Measurements from ENCODE around the gene ARRDC1. TPM values are rescaled to one million over a fixed set of nuclear protein-coding genes. Genes with fewer than 3 reads are reported as not detected.

The ARRDC1 gene
- total RNA-seq, 1 donor from 2014 or later: 71.0 TPM

- no peak overlapping the region for H3K27ac ChIP-seq
- ATAC-seq: no peak
- H3K4me3 ChIP-seq: no peak overlapping the region
- peak; percentile 14 for DNase-seq
- no peaks in the 10 kb centered on the region for H3K9me3 ChIP-seq
- no peak for TF ChIP-seq CTCF (IDR thresholded peaks at IDR 0.05)
- intact Hi-C loops (cut with DNase I): no loop called here
- peaks cover 37% of the 10 kb centered on the region for H3K36me3 ChIP-seq
- H3K4me1 ChIP-seq: no peaks in the 10 kb centered on the region
- H3K27me3 ChIP-seq (ENCODE audit: low read depth): no peaks in the 10 kb centered on the region
Measured at GRCh38 chr9:137656416-137656815, 50.9 kb downstream of the ARRDC1 start.

- no peak for ATAC-seq
- H3K4me3 ChIP-seq: no peak overlapping the region
- DNase-seq: no peak
- H3K36me3 ChIP-seq: peaks cover 25% of the 10 kb centered on the region
- TF ChIP-seq CTCF (IDR thresholded peaks at IDR 0.05): no peak
- H3K9me3 ChIP-seq: no peaks in the 10 kb centered on the region
- no peaks in the 10 kb centered on the region for H3K4me1 ChIP-seq
- no peak overlapping the region for H3K27ac ChIP-seq
- no peaks in the 10 kb centered on the region for H3K27me3 ChIP-seq (ENCODE audit: low read depth)
- intact Hi-C loops (cut with DNase I): no loop called here
Measured at GRCh38 chr9:137657606-137658005, 52.1 kb downstream of the ARRDC1 start.

GRCh38 chr9:137658781-137659180, 53.3 kb downstream of the ARRDC1 start:
- no peak for TF ChIP-seq CTCF (IDR thresholded peaks at IDR 0.05)
- Histone ChIP-seq H3K27me3 (ENCODE audit: low read depth) (no peaks in the 10 kb centered on the region), H3K4me1 (no peaks in the 10 kb centered on the region), H3K9me3 (no peaks in the 10 kb centered on the region), H3K36me3 (peaks cover 19% of the 10 kb centered on the region), H3K4me3 (no peak overlapping the region), H3K27ac (no peak overlapping the region)
- DNase-seq (no peak), ATAC-seq (no peak)
- intact Hi-C loops (cut with DNase I): no loop called here

DNA sequence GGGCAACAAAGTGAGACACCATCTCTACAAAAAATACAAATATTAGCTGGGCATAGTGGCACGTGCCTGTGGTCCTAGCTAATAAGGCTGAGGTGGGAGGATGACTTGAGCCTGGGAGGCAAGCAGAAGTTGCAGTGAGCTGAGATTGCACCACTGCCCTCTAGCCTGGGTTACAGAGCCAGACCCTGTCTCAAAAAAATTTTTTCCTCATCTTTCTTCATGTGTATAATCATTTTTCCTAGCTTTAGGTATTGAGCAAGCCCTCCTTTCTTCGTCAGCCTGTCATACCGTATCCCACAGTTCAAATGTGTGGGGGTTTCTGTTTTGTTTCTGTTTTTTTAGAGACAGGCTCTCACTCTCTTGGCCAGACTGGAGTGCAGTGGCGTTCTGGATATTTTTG, 54.7 kb downstream of the ARRDC1 start:
- Histone ChIP-seq H3K4me3 (no peak overlapping the region), H3K9me3 (no peaks in the 10 kb centered on the region), H3K27me3 (ENCODE audit: low read depth) (no peaks in the 10 kb centered on the region), H3K27ac (no peak overlapping the region), H3K4me1 (peaks cover 12% of the 10 kb centered on the region), H3K36me3 (peaks cover 12% of the 10 kb centered on the region)
- DNase-seq (no peak), ATAC-seq (peak in 1 of 2 donors; percentile 25)
- TF ChIP-seq CTCF (IDR thresholded peaks at IDR 0.05): no peak
- intact Hi-C loops (cut with DNase I): no loop called here

DNA sequence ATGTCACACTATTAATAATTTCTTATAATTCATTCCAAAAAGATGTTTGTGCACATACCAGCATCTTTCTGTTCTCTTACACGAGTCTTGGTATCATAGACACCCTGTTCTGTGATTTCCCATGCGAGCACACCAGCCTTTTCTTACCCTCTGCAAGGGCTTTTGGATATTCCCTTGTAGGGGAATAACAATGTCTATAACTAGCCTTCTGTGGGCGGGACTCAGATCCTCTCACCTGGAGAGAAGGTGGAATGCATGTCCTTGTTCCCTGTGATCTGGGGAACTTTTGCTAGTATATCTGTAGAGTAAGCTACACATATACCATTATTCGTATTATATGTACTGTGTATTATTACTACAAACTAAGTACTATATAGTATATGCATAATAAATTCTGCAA, 58.1 kb downstream of the ARRDC1 start:
- H3K4me3 ChIP-seq: no peak overlapping the region
- H3K27ac ChIP-seq: no peak overlapping the region
- intact Hi-C loops (cut with DNase I): no loop called here

More for the DNA sequence above, 58.1 kb downstream of the ARRDC1 start:
- Histone ChIP-seq H3K4me1 (peaks cover 30% of the 10 kb centered on the region), H3K27me3 (ENCODE audit: low read depth) (no peaks in the 10 kb centered on the region), H3K9me3 (no peaks in the 10 kb centered on the region), H3K36me3 (no peaks in the 10 kb centered on the region)
- ATAC-seq (no peak), DNase-seq (no peak)
- no peak for TF ChIP-seq CTCF (IDR thresholded peaks at IDR 0.05)
